ENCODE measurements around the gene IL9.

IL9 gene

GRCh38 chr5:135895474-135896006 is at the start of gene IL9:
Gene IL9, minus strand, starts transcription at chr5:135895841. Its CDS starts 25 bp downstream, at chr5:135895816.
- no peak for DNase-seq

GRCh38 chr5:135944967-135945560 is 49.4 kb upstream of the IL9 start:
- DNase-seq: peak in 1 of 2 experiments; percentile 69

GRCh38 chr5:135944564-135944963 is 48.9 kb upstream of the IL9 start:
- no peak for DNase-seq

GRCh38 chr5:135942202-135942771 is 46.6 kb upstream of the IL9 start:
- no peak for DNase-seq

- no peak for DNase-seq
These were observed 46.1 kb upstream of the IL9 start for GRCh38 chr5:135941711-135942110.

GRCh38 chr5:135937245-135937911 is 41.7 kb upstream of the IL9 start:
- DNase-seq: no peak

- DNase-seq: no peak
These were observed 39.3 kb upstream of the IL9 start for GRCh38 chr5:135934939-135935338.

- DNase-seq: no peak
These were observed 35.3 kb upstream of the IL9 start for GRCh38 chr5:135930949-135931295.

- DNase-seq: peak in 1 of 2 experiments; percentile 34
These were observed 34.6 kb upstream of the IL9 start for GRCh38 chr5:135930029-135930948.

GRCh38 chr5:135921388-135921787 is 25.7 kb upstream of the IL9 start:
- DNase-seq: no peak

- DNase-seq: no peak
These were observed 24.6 kb upstream of the IL9 start for GRCh38 chr5:135920199-135920598.

- DNase-seq: no peak
These were observed 21.1 kb upstream of the IL9 start for GRCh38 chr5:135916638-135917263.

- DNase-seq: no peak
These were observed 19.9 kb upstream of the IL9 start for GRCh38 chr5:135915466-135916001.

GRCh38 chr5:135913713-135914626 is 18.3 kb upstream of the IL9 start:
- DNase-seq: no peak

GRCh38 chr5:135905144-135905543 is 9.5 kb upstream of the IL9 start:
- no peak for DNase-seq

- no peak for DNase-seq
These were observed 6.0 kb upstream of the IL9 start for GRCh38 chr5:135901633-135902032.

GRCh38 chr5:135900276-135900675 is 4.6 kb upstream of the IL9 start:
- peak in 1 of 2 experiments; percentile 20 for DNase-seq

- DNase-seq: no peak
These were observed 3.0 kb upstream of the IL9 start for GRCh38 chr5:135898651-135899050.

- peak in 1 of 2 experiments; percentile 5 for DNase-seq
These were observed 852 bp downstream of the IL9 start for GRCh38 chr5:135894789-135895188.

- no peak for DNase-seq
These were observed 1.4 kb downstream of the IL9 start for GRCh38 chr5:135894276-135894675.

GRCh38 chr5:135891791-135892190 is 3.9 kb downstream of the IL9 start:
- peak in 1 of 2 experiments; percentile 22 for DNase-seq
